ENCODE data around the gene CST2.
"Not testable (repeated sequence)": the region's sequence is repeated elsewhere in the genome, so short reads cannot be mapped to it uniquely, and the experiment has no call there.

The CST2 gene

GRCh38 chr20:23826541-23827021 is at the start of gene CST2:
CST2 (minus strand) TSS chr20:23826729; CDS start chr20:23826660, 69 bp downstream.
- no peak within 1 kb of the TSS for H3K27ac Mint-ChIP-seq
- peaks cover 5% of the 10 kb centered on the region for H3K27me3 Mint-ChIP-seq
- DNase-seq: no peak
- no peak within 1 kb of the TSS for H3K4me3 Mint-ChIP-seq
- H3K36me3 Mint-ChIP-seq (ENCODE audit: low read depth): no peaks in the 10 kb centered on the region
- H3K4me1 Mint-ChIP-seq (ENCODE audit: low read depth): no peaks in the 10 kb centered on the region
- no peaks in the 10 kb centered on the region for H3K9me3 Mint-ChIP-seq

GRCh38 chr20:23875606-23876237 is 49.2 kb upstream of the CST2 start:
- peaks cover 7% of the 10 kb centered on the region for H3K4me1 Mint-ChIP-seq (ENCODE audit: low read depth)
- H3K27ac Mint-ChIP-seq: no peak overlapping the region
- no peak for DNase-seq

GRCh38 chr20:23874747-23875146 is 48.2 kb upstream of the CST2 start:
- no peak for DNase-seq
- Mint-ChIP-seq H3K27me3 (peaks cover 23% of the 10 kb centered on the region), H3K36me3 (ENCODE audit: low read depth) (no peaks in the 10 kb centered on the region), H3K4me3 (no peak overlapping the region), H3K4me1 (ENCODE audit: low read depth) (peaks cover 7% of the 10 kb centered on the region), H3K27ac (no peak overlapping the region), H3K9me3 (no peaks in the 10 kb centered on the region)

More at GRCh38 chr20:23875606-23876237, 49.2 kb upstream of the CST2 start:
- peaks cover 13% of the 10 kb centered on the region for H3K27me3 Mint-ChIP-seq
- no peaks in the 10 kb centered on the region for H3K9me3 Mint-ChIP-seq
- H3K4me3 Mint-ChIP-seq: no peak overlapping the region
- no peaks in the 10 kb centered on the region for H3K36me3 Mint-ChIP-seq (ENCODE audit: low read depth)

DNA sequence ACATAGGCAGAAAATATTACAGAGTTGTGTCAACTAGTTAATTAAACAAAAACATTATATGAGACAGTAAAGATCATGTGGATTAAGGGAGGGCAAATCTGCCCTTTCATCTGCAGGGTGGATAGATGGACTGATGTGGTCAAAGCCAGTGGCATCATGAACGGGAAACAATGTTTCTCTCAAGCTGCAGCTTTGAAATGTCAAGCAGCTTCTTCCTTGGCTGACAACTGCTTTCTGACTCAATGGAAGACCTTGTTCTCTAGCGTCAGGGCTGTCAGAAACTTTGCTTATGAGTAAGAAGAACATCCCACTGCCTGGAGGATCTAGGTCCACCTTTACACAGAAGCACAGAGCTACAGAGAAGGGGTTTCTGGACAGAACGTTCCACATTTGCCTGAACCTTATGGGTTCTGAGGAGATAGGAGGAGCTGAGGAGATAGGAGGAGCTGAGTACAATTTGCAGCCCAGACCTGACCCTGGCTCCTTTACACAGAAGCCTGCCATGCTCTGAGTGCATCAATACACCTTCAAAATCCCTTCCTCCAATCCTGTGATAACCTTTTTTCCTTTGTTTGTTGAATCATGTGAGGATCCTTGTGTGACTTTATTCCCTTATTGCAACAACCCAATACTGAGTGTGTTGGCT is 47.0 kb upstream of the CST2 start:
- no peak overlapping the region for H3K4me3 Mint-ChIP-seq
- H3K27ac Mint-ChIP-seq: no peak overlapping the region
- no peak for DNase-seq
- no peaks in the 10 kb centered on the region for H3K9me3 Mint-ChIP-seq
- no peaks in the 10 kb centered on the region for H3K36me3 Mint-ChIP-seq (ENCODE audit: low read depth)
- peaks cover 7% of the 10 kb centered on the region for H3K4me1 Mint-ChIP-seq (ENCODE audit: low read depth)
- H3K27me3 Mint-ChIP-seq: peaks cover 31% of the 10 kb centered on the region

DNA sequence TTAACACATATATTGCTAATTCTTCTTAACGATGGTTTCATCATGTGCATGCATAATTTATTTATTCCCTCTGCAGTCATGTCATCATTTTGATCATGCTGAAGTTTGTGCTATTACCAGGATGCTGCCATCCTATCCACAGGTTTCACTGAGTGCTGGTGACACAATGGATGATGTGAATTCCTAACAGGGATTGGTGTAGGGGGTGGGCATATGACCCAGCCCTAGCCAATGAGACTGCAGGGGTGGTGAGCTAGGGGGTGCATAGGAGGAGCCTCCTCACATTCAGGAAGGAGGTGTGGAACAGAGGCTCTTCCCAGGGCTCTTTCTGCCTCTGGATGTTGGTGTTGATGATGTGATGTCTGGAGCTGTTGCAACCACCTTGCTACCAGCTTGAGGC is 45.5 kb upstream of the CST2 start:
- no peak overlapping the region for H3K27ac Mint-ChIP-seq

DNA sequence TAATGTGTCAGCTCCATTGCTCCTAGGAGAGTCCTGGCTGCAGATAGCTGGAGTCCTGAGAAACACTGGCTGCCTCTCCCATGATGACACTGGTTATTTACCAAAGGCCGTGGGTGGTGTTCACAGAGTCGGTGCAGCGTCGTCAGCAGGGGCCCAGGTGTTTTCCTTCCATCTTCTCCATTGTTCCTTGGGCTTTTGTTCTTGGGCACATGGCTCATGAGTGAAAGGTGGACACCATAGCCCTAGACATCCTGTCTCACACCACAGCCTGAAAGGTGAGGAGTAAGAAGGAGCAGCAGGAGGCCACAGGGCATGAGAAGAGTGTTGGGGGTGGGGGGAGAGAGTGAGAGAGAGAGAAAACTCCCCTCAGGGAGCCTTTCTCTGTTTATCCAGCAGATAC is 43.9 kb upstream of the CST2 start:
- Mint-ChIP-seq H3K4me3 (no peak overlapping the region), H3K9me3 (no peaks in the 10 kb centered on the region), H3K27me3 (peaks cover 51% of the 10 kb centered on the region), H3K4me1 (ENCODE audit: low read depth) (peaks cover 7% of the 10 kb centered on the region), H3K27ac (no peak overlapping the region), H3K36me3 (ENCODE audit: low read depth) (no peaks in the 10 kb centered on the region)
- DNase-seq: no peak

More for the DNA sequence above, 45.5 kb upstream of the CST2 start:
- H3K27me3 Mint-ChIP-seq: peaks cover 41% of the 10 kb centered on the region
- H3K36me3 Mint-ChIP-seq (ENCODE audit: low read depth): no peaks in the 10 kb centered on the region
- no peaks in the 10 kb centered on the region for H3K9me3 Mint-ChIP-seq
- peaks cover 7% of the 10 kb centered on the region for H3K4me1 Mint-ChIP-seq (ENCODE audit: low read depth)
- no peak for DNase-seq
- H3K4me3 Mint-ChIP-seq: no peak overlapping the region

- Mint-ChIP-seq H3K27ac (no peak overlapping the region), H3K36me3 (ENCODE audit: low read depth) (no peaks in the 10 kb centered on the region), H3K9me3 (no peaks in the 10 kb centered on the region), H3K27me3 (peaks cover 51% of the 10 kb centered on the region), H3K4me3 (no peak overlapping the region), H3K4me1 (ENCODE audit: low read depth) (peaks cover 4% of the 10 kb centered on the region)
- DNase-seq: no peak
These were observed 43.0 kb upstream of the CST2 start for GRCh38 chr20:23869520-23869919.

- no peaks in the 10 kb centered on the region for H3K9me3 Mint-ChIP-seq
- peaks cover 51% of the 10 kb centered on the region for H3K27me3 Mint-ChIP-seq
- H3K4me3 Mint-ChIP-seq: no peak overlapping the region
- peaks cover 2% of the 10 kb centered on the region for H3K4me1 Mint-ChIP-seq (ENCODE audit: low read depth)
- DNase-seq: no peak
- H3K36me3 Mint-ChIP-seq (ENCODE audit: low read depth): no peaks in the 10 kb centered on the region
- H3K27ac Mint-ChIP-seq: no peak overlapping the region
These were observed 41.8 kb upstream of the CST2 start for GRCh38 chr20:23868321-23868720.

GRCh38 chr20:23867152-23867776 is 40.7 kb upstream of the CST2 start:
- no peak overlapping the region for H3K27ac Mint-ChIP-seq

GRCh38 chr20:23860771-23861170 is 34.2 kb upstream of the CST2 start:
- not testable (repeated sequence) for H3K36me3 Mint-ChIP-seq (ENCODE audit: low read depth); H3K27me3 Mint-ChIP-seq; H3K4me1 Mint-ChIP-seq (ENCODE audit: low read depth); H3K27ac Mint-ChIP-seq; H3K9me3 Mint-ChIP-seq; H3K4me3 Mint-ChIP-seq; DNase-seq

More at GRCh38 chr20:23867152-23867776, 40.7 kb upstream of the CST2 start:
- Mint-ChIP-seq H3K36me3 (ENCODE audit: low read depth) (no peaks in the 10 kb centered on the region), H3K4me3 (no peak overlapping the region), H3K9me3 (no peaks in the 10 kb centered on the region), H3K27me3 (peaks cover 47% of the 10 kb centered on the region), H3K4me1 (ENCODE audit: low read depth) (no peaks in the 10 kb centered on the region)
- no peak for DNase-seq

DNA sequence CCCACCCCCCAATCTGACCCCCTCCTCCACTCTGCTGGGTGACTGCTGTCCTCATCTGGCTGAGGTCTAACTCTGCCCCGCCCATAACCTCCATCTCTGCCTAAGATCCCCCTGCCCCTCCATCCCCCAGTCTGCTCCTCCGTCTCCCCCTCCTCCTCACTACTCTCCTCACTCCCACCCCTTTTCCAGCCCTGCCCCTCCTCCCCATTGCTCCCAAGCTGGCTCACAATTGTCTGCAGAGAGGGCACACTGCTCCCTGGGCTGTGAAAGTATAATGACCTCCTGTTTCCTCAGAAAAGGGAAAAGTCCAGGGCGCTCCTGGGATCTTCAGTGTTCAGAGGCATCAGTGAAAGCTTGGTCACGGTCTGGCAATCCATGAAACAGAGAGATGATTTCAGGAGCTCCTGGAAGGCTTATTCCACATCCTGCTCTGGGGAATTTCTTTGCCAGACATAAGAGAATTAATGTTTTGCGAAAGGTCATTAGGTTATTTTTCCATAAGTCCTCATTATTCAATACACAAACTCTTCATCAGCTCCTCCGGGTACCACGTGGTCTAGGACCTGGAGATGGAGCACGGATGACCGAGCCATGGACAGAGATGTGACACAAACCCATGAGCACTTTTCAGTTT is 31.6 kb upstream of the CST2 start:
- no peak for DNase-seq
- H3K27ac Mint-ChIP-seq: no peak overlapping the region
- H3K27me3 Mint-ChIP-seq: peaks cover 3% of the 10 kb centered on the region
- no peaks in the 10 kb centered on the region for H3K36me3 Mint-ChIP-seq (ENCODE audit: low read depth)
- no peaks in the 10 kb centered on the region for H3K4me1 Mint-ChIP-seq (ENCODE audit: low read depth)
- H3K9me3 Mint-ChIP-seq: no peaks in the 10 kb centered on the region
- no peak overlapping the region for H3K4me3 Mint-ChIP-seq

GRCh38 chr20:23856736-23857135 is 30.2 kb upstream of the CST2 start:
- DNase-seq: no peak
- H3K4me1 Mint-ChIP-seq (ENCODE audit: low read depth): no peaks in the 10 kb centered on the region
- no peaks in the 10 kb centered on the region for H3K9me3 Mint-ChIP-seq
- H3K27me3 Mint-ChIP-seq: no peaks in the 10 kb centered on the region
- no peak overlapping the region for H3K27ac Mint-ChIP-seq
- H3K4me3 Mint-ChIP-seq: no peak overlapping the region
- H3K36me3 Mint-ChIP-seq (ENCODE audit: low read depth): no peaks in the 10 kb centered on the region

- DNase-seq: no peak
- H3K36me3 Mint-ChIP-seq (ENCODE audit: low read depth): no peaks in the 10 kb centered on the region
- H3K9me3 Mint-ChIP-seq: no peaks in the 10 kb centered on the region
- H3K27ac Mint-ChIP-seq: no peak overlapping the region
- H3K4me3 Mint-ChIP-seq: no peak overlapping the region
- H3K4me1 Mint-ChIP-seq (ENCODE audit: low read depth): no peaks in the 10 kb centered on the region
- no peaks in the 10 kb centered on the region for H3K27me3 Mint-ChIP-seq
These were observed 29.7 kb upstream of the CST2 start for GRCh38 chr20:23856226-23856625.

DNA sequence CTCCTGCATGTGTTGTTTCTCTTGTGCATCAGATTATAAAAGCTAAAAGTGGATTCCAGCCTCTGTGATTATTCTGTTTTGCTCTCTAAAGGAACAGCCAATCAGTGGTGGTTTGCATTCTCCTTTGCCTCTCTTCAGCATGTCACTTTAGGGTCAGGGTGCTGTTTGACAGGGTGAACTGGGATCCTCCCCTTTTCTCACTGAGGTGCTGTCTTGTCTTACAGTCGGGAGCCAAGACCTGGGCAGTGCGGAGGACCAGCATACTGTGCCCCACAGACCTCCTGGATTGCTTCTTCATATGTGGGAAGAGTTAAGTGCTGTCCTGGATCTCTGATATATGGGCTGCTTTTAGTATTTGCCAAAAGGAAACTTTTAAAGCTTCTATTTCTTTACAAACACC is 15.2 kb upstream of the CST2 start:
- DNase-seq: no peak
- no peaks in the 10 kb centered on the region for H3K36me3 Mint-ChIP-seq (ENCODE audit: low read depth)
- no peak overlapping the region for H3K27ac Mint-ChIP-seq
- peaks cover 2% of the 10 kb centered on the region for H3K9me3 Mint-ChIP-seq
- H3K27me3 Mint-ChIP-seq: peaks cover 20% of the 10 kb centered on the region
- H3K4me1 Mint-ChIP-seq (ENCODE audit: low read depth): no peaks in the 10 kb centered on the region
- H3K4me3 Mint-ChIP-seq: no peak overlapping the region

GRCh38 chr20:23835716-23836115 is 9.2 kb upstream of the CST2 start:
- no peaks in the 10 kb centered on the region for H3K4me1 Mint-ChIP-seq (ENCODE audit: low read depth)
- H3K9me3 Mint-ChIP-seq: peaks cover 2% of the 10 kb centered on the region
- H3K27ac Mint-ChIP-seq: no peak overlapping the region
- H3K4me3 Mint-ChIP-seq: no peak overlapping the region
- DNase-seq: no peak
- no peaks in the 10 kb centered on the region for H3K36me3 Mint-ChIP-seq (ENCODE audit: low read depth)
- H3K27me3 Mint-ChIP-seq: peaks cover 10% of the 10 kb centered on the region
